HG02642 (cell line): ENCODE measurements around the gene SCAPER.

Experiments used
- ATAC-seq: cut with Tn5 transposase; IDR thresholded peaks from one replicate; pipeline ENCODE4 v1.9.1; 2021; ENCODE audit warnings: mild to moderate bottlenecking; ENCODE audit not compliant: unreplicated experiment, poor library complexity

The SCAPER gene, protein sequence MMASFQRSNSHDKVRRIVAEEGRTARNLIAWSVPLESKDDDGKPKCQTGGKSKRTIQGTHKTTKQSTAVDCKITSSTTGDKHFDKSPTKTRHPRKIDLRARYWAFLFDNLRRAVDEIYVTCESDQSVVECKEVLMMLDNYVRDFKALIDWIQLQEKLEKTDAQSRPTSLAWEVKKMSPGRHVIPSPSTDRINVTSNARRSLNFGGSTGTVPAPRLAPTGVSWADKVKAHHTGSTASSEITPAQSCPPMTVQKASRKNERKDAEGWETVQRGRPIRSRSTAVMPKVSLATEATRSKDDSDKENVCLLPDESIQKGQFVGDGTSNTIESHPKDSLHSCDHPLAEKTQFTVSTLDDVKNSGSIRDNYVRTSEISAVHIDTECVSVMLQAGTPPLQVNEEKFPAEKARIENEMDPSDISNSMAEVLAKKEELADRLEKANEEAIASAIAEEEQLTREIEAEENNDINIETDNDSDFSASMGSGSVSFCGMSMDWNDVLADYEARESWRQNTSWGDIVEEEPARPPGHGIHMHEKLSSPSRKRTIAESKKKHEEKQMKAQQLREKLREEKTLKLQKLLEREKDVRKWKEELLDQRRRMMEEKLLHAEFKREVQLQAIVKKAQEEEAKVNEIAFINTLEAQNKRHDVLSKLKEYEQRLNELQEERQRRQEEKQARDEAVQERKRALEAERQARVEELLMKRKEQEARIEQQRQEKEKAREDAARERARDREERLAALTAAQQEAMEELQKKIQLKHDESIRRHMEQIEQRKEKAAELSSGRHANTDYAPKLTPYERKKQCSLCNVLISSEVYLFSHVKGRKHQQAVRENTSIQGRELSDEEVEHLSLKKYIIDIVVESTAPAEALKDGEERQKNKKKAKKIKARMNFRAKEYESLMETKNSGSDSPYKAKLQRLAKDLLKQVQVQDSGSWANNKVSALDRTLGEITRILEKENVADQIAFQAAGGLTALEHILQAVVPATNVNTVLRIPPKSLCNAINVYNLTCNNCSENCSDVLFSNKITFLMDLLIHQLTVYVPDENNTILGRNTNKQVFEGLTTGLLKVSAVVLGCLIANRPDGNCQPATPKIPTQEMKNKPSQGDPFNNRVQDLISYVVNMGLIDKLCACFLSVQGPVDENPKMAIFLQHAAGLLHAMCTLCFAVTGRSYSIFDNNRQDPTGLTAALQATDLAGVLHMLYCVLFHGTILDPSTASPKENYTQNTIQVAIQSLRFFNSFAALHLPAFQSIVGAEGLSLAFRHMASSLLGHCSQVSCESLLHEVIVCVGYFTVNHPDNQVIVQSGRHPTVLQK (N-terminal part only)

DNA sequence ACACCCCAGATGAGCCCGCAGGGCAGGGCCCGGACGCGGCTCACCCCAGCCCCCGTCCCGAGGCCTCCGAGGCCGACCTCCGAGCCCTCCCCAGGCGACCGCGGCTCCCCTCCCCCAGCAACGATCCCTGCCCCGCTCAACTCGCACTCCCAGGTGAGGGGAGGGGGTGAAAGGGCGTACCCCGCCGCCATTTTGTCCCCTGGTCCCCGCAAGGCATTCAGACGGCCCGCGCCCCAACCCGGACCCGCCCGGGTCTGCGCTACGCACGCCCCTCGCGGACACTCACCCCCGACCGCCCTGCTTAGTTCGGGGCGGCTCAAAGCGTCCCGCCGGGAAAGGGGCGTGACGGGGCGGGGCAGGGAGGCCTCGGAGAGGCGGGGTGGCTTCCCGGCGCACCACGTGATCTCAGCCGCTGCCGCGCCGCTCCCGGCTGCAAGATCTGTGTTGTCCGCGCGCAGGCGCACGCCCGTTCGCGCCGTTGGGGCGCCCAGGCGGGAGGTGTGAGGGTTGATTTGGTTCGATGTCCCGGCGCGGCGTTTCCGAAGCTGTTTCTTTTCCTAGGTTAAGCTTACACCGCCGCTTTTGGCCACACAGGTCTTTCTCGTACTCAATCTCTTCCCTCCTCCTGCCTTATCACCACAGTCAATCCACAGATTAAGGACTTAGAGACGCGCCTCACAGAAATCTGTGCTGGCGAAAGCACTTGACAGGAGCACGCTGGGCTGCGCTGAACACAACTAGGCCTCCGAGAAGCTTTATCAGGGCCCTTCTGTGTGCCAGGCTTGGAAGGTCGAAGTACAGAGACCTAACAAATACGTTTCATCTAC is at the start of gene SCAPER:
Gene SCAPER, minus strand, starts transcription at position 328 of the 827 bp plus-strand sequence. CDS start 21,523 bp downstream, outside the sequence.
- ATAC-seq = peak; percentile 91

DNA sequence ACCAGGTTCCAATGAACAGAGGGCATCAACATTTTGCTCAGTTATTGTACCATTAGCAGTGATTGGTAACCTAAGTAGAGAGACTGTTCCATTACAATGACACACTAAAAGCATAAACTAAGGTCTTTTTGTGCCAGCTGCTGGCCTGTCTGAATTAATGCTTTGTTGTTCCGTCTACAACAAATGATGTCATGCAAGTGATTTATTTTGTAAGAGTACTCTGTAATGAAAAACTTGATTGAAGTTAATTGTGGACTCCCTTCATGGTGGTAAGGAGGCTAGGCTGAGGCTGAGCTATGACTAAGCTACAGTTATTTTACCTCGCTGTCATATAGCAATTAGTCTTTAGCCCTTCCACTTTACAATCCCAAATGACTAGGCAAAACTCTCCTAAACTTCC is 49.6 kb upstream of the SCAPER start:
- ATAC-seq = no peak

DNA sequence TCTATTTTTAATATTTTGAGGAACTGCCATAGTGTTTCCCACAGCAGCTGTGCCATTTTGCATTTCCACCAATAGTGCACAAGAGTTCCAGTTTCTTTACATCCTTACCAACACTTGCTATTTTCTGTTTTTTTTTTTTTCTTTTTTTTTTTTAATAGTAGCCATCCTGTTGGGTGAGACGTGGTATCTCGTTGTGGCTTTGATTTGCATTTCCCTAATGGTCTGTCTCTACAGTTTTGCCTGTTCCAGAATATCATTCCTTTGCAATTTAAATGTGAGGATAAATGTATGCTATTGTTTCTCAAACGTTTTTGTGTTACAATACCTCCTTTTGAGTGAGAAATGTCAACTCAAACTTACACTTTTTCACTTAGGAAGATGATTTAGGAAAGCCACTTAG is 48.8 kb upstream of the SCAPER start:
- ATAC-seq = no peak

DNA sequence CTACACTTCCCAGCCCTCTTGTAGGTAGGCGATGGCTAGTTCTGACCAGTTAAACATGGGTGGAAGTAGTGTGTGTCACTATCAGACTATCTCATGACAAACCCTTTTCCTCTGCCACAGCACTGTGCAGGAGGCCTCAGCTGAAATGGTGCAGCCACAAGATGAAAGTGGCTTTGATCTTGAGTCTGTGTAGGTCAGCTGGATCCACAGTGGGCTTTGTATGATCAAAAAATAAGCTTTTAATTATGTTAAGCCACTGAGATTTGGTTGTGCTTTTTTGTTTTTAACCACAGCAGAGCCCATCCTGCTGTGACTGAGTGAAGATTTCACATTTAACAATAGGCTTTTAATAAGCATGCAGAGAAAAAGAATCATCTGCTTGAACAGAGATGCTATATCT is 46.1 kb upstream of the SCAPER start:
- no peak for ATAC-seq

DNA sequence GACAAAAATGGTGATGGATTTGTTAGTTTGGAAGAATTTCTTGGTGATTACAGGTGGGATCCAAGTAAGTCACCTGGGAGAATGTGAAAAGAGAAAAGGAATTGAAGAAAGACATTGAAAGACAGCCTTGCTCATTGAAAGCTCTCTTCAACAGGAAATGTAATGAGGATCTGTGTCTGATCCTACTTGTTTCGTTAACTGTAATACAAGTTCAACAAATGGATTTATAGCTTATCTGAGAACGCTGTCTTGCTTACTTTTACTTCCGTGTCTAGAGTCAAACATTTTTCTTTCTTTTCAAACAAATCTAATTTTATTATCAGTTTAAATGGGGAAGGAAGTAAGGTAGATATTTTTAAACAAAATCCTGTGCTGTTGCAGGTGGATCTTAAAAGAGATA is 42.3 kb upstream of the SCAPER start:
- no peak for ATAC-seq

DNA sequence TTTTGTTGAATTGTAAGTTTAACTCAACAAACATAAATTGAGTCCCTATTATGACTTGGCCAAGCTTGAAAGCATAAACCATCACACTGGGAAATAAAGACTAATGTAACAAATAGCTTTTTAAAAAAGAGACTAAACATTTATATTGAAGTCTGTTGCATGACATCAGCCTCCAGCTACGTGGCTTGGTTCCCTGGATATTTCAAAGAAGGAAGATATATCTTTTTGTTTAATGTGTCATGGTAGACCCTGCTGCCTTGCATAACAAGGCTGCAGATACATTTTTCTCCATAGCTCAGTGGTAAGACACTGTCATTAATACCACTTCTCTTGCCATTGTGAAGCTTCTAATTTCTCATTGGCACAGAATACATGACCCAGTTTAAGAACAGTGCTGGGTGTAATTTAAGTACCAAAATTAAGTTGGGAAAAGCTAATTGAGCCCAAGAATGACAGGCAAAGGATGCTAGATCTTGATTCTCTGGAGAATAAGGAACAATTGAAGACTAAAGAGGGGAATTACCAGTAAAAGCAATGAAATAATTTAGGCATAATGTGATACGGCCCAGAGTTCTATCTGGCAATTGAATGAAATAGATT is 40.5 kb upstream of the SCAPER start:
- ATAC-seq = no peak

DNA sequence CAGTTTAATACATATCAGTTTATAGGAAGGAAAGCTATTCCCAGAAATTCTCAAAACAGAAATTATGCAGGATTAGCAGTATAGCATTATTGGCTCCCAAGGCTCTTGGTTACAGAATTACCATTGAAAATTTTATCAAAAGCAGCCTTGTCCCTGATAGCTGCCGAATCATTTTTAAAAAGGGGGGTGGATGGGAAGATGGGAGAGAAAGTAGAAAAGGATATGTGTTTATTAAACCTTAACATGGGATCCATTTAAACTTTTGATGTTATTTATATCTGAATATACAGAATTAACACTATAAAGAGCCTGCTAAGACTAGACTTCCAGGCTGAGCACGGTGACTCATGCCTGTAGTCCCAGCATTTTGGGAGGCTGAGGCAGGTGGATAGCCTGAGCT is 37.2 kb upstream of the SCAPER start:
- ATAC-seq = no peak

DNA sequence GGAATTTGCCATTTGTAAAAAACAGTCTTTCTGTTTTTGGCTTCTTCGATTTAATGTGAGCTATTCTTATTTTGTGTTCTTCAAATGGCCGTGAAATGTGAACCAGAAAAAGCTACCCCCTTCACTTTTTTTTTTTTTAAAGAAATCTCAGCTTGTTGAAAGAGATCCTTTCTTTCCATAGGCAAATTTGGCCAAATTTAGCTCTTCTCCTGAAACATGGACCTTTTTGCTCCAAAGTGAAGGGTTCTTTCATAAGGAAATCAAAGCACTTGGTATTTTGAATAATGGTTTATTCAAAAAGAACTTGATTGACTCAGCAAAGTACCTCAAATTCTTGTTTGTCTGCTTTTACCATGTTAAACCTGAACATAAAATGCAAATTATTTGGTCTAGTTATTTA is 36.5 kb upstream of the SCAPER start:
- ATAC-seq = no peak

DNA sequence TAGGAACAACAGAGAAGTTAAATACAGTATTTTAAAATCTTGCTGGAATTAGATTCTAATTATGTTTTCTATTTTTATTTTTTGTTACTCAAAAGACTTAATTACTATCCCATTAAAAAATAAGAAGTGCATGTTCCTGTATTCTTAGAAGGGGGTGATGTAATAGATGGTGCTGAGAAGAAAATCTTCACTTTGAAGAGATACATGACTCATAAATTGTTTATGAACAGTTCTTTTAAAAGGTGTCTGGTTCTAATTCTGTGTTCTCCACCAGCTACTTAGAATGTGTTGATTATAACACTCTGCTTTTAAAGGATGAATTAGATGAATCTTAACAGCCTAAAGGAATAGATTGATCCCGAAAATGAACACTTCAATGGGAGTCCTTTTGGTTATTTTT is 34.6 kb upstream of the SCAPER start:
- ATAC-seq = no peak

DNA sequence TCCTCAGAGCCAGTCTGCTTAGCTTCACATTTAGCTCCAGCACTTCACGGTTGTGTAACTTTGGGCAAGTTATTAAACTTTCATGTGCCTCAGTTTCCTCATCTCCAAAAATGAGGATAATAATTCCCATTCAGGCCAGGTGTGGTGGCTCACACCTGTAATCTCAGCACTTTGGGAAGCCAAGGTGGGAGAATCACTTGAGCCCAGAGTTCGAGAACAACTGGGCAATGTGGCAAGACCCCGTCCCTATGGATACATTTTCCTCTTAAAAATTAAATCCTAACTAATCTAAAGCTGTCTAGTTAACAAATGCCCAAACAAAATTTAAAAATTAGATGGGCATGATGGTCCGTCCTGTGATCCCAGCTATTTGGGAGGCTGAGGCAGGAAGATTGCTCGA is 33.6 kb upstream of the SCAPER start:
- ATAC-seq = no peak

DNA sequence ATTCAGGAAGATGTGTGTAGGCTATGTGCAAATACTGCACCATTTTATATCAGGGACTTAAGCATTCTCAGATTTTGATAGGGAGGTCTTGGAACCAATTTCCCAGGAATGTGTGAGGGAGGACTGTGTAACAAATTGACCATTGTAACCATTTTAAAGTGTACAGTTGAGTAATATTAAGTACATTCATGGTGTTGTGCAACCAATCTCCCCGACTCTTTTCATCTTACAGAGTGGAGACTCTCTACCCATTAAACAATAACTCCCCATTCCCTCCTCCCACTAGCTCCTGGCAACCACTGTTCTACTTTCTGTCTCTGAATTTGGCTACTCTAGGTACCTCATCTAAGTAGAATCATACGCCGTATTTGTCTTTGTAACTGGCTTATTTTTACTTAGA is 31.5 kb upstream of the SCAPER start:
- no peak for ATAC-seq

DNA sequence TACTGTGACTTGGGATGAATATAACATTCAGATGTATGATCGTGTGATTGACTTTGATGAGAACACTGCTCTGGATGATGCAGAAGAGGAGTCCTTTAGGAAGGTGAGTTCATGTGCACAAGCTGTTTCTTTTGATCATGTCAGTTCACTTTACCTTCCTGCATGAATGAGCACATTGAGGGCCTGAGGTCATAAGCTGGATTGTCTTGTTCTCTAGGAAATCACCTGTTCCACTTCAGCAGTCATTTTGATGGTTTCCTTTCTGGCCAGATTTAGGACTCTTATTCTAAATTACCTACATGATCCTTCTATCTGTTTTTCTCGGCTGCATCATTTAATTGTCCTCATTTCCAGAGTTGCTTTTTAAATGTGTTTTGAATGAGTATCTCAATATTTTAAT is 30.5 kb upstream of the SCAPER start:
- no peak for ATAC-seq

DNA sequence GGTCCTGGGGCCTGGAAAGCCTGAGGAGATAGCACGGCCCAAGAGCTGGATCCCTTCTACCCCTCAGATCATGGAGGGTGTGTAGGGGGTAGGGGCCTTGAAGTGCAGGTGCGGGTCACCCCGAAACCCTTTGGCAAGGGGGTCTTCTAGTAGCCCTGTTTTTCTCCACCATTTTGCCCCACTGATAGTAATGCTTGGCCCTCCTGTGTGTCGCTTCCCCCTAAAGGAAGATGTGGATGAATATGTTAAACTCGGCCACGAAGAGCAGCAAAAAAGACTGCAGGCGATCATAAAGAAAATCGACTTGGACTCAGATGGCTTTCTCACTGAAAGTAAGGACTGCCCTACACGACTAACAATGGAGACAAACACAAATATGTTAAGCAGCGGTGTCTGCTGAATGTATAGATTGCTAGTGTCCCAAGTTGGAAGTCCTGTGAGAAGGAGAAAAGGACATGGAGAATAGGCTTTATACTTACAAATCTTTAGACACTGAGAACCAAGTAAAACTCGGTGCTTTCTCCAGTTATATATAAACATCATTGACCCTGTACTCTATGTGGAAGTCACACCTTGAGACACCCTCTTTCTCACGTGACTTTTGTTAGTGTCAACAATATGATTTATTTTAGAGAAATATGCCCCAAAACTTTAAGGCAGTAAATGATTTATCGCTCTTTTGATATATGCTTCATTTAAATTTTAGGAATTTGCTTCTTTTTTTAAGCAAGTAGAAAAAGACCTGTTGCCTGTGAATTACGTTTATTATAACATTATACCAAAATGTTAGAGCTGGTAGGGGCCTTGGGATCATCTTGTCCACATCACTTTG is 27.2 kb upstream of the SCAPER start:
- ATAC-seq = no peak

DNA sequence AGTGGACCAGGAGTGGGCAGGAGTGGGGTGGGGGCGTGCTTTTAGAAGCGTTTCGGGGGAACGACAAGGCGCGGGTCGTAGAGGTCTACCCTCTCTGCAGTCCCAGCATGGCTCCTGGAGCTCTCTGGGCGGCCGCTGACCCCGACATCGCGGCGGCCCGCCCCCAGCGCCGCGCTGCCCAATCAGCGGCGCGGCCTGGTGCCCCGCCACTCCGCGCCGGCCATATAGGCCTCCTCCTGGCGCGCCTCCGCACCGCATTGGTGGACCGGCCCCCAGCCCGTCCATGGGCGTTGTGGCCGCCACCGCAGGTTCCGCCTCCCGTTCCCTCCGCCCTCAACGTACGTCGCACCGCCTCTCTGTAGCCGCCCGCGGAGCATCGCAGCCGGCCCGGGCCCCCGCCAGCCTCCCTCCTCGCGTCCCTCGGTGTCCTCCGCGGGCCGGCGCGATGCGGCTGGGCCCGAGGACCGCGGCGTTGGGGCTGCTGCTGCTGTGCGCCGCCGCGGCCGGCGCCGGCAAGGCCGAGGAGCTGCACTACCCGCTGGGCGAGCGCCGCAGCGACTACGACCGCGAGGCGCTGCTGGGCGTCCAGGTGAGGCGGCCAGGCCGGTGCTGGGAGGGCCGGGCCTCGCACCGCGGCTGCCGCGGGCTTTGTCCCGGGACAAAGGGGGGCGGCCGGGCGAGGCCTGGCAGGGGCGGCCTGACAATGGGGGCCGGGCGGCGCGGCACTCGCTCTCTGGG is 26.4 kb upstream of the SCAPER start, which contains the start of gene RCN2:
Gene RCN2, plus strand, starts transcription at position 353 of the 738 bp plus-strand sequence. Its CDS starts 93 bp downstream, at position 446.
- ATAC-seq = peak; percentile 99

DNA sequence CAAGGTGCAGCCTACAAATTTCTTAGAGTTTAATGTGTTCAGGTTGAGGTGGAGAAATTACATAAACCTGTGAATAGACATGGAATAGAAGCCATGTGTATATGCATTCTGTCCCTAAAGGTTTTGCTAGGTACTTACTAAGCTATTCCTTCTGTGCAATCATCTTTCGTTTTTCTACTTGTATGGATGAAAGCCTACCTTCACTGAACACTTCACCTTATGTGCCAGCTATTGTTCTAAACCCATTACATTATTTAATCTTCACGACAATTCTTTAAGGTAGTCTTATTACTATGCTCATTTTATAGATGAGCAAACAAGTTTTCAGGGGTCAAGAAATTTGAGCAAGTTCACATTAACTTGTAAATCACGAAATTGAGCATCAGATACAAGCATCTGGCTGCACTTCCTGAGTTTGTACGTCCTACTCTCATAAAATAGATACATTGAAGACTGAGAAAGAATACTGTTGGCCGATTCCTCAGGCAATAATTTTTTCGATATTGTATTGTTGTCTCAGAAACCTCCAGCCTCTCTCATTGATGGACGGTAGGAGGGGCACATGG is 25.8 kb upstream of the SCAPER start:
- no peak for ATAC-seq

DNA sequence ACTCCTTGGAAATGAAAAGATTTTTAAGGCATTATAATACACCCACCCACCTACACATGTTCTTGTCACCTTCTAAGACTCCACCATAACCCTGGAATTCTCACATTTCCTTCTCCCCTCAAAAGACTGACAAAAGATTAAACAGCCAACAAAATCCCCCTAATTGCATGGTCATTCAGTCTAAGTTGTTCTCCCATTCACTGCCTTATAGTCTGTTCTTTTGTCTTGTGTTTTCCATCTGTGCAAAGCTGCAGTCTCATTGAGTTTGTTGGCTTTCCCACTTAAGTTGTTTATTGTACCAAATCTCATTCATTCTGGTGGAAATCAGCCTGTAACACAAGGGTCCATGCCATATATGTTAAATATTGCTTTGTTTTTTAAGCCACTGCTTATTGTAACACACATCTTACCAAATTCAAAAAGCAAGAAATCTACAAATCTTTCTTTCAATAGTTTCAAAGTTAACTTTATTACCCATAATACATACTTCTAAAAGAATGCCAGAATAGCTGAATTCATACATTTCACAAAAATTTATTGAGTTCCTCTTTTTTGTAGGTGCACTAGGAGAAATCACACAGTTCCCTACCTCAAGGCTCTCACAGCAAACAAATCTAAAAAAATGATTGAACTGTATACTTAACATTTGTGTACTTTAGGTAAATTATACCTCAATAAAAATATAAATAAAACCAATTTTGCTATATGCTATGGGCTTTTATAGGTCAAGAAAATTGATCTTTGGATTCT is 24.0 kb upstream of the SCAPER start:
- ATAC-seq = no peak

DNA sequence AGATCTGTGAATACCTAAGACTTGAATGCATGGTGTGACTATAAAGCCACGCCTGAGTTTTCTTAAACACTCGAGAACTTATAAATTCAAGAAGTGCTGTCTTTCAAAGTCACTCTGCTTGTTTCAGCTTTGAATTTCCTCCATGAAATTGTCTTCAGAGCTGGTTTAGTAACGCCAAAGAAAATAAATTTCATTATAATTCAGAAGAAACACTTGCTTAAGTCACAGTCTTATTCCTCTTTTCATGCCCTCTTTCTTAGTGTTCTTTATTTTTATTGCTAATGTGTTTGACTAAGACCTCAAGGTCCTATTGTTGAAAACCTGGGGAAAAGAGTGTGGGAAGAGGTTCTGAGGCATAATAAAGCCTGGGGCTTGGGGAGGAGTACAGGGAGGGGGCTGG is 23.1 kb upstream of the SCAPER start:
- ATAC-seq = no peak
